GM21390 (cell line): Measurements from ENCODE around the gene PHKB.
"Not testable (repeated sequence)": the region's sequence is repeated elsewhere in the genome, so short reads cannot be mapped to it uniquely, and the experiment has no call there.

Experiments
- ATAC-seq: cut with Tn5 transposase; IDR thresholded peaks from one replicate; pipeline ENCODE4 v1.9.1; 2021; ENCODE audit not compliant: unreplicated experiment

The PHKB gene

GRCh38 chr16:47460711-47461597 is at the start of gene PHKB, which contains the start of gene ITFG1:
TSS of gene PHKB (plus strand) at chr16:47461331. CDS start at chr16:47461351, 20 bp downstream.
TSS of gene ITFG1 (minus strand) at chr16:47461063. CDS start at chr16:47461045, 18 bp downstream.
- ATAC-seq: peak; percentile 69

- no peak for ATAC-seq
Measured at GRCh38 chr16:47413041-47413440, 48.1 kb upstream of the PHKB start.

DNA sequence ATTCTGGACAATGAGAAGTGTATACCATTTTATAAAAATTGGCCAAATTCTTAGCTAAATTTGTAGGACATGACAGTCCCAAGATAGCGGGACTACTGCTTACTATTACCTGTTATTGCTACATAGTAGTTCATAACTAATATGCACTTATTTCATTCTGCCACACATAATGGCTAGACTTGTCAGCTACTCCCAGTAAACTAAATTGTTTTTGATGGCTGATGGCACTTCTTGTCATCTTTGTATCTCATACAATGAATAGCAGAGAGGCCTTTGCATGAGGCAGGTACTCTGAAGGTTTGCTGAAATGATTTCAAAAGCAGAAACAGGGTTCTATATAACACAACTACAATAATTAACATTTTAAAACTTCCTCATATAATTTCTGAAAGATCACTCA is 44.3 kb upstream of the PHKB start:
- no peak for ATAC-seq

DNA sequence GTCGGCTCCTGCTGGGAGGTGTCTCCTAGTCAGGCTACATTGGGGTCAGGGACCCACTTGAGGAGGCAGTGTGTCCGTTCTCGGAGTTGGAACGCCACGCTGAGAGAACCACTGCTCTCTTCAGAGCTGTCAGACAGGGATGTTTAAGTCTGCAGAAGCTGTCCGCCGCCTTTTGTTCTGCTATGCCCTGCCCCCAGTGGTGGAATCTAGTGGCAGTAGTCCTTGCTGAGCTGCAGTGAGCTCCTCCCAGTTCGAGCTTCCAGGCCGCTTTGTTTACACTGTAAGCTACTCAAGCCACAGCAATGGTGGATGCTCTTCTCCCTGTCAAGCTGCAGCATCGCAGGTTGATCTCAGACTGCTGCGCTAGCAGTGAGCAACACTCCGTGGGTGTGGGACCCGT is 36.3 kb upstream of the PHKB start:
- no peak for ATAC-seq

- ATAC-seq: no peak
Measured at GRCh38 chr16:47426806-47427205, 34.3 kb upstream of the PHKB start.

DNA sequence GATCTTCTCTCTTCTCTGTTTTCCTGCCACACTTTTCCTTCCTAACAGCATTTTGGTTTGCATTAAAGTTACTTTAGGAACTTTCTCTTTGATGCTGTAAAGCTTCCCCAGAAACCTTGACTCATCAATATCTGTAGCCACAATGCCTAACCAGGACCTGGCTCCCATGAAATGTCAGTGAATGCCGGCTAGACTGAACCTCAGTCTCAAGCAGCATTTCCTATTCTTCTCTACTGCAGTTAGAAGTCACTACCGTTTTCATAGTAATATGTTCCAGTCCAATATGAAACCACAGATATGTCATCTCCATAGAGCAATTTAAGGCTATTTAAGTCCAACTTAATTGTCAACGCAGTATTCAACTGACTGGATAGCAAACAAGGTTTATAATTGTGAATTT is 29.2 kb upstream of the PHKB start:
- no peak for ATAC-seq

DNA sequence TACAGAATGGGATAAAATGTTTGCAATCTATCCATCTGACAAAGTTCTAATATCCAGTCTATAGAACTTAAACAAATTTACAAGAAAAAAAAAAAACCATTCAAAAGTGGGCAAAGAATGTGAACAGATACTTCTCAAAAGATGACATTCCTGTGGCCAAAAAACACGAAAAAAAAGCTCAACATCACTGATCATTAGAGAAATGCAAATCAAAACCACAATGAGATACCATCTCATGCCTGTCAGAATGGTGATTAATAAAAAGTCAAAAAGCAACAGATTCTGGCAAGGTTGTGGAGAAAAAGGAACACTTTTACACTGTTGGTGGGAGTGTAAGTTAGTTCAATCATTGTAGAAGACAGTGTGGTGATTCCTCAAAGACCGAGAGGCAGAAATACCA is 26.9 kb upstream of the PHKB start:
- not testable (repeated sequence) for ATAC-seq

GRCh38 chr16:47440066-47440465 is 21.1 kb upstream of the PHKB start:
- not testable (repeated sequence) for ATAC-seq

GRCh38 chr16:47442884-47443283 is 18.2 kb upstream of the PHKB start:
- not testable (repeated sequence) for ATAC-seq

DNA sequence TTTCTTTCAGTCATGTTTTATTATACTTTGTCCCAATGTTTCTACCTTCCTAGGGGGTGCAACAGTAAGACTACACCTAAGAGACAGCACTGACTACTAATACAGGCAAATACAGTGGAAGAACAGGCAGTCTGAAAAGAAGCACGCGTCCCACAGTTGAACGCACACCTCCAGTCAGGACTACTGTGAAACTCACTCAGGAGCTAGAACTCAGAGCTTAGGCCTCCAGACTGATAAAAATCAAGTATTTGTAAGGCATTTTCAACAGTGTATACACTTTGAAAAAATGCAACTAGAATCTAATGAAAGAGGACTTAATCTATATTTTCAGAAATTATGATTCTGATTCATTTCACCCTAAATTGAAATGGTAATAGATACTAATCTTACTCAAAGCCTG is 14.7 kb upstream of the PHKB start:
- ATAC-seq: no peak

DNA sequence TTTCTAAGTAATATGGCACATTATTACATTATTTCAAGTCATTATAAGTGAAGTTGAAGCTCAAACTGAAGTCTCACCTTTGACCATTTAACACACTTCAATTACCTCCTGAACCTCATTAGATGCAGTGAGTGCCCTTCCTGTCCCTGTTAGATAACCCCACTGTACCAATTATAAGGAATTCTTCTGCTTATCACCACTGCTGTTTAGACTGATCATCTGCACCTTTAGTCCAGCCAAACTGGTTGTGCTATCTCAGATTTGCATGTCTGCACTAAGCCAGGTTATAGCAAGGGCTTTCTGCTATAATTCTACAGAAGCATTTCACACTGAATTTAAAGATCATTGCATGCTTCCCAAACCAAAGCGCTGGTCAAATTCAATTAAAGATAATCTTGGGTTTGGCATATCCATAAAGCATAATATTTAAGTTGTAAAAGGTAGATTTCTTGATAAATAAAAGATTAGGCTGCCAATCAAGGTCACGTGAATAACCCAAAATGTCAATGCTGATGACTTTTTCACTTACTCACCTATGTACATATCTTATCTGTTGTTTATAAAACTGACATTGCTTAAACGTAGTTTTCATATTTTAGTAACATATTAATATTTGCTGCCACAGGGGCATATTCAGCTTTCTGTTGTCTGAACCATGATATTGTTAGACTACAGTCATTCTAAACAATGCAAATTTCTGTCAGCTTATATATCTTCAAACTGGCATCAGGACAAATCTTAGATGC is 12.1 kb upstream of the PHKB start:
- no peak for ATAC-seq

DNA sequence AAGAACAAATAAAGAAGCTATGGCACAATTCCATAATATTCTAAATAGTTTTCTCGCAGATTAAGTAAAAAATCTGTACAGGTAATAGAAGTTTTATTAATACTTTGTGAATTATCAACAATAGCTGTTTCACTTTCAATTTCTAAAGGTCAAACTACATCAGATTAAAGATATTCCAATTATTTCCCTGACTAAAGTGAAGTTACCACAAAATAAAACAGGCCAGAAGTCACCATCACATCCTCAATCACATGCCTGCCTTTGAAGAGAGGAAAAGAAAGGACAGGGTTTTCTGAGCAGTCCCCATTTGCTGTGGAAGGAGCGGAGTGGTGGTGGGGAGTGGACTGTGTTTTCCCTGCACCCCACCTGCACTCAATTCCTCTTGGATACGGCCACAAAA is 11.3 kb upstream of the PHKB start:
- ATAC-seq: no peak

- no peak for ATAC-seq
Measured at GRCh38 chr16:47458331-47458730, 2.8 kb upstream of the PHKB start.

- no peak for ATAC-seq
Measured at GRCh38 chr16:47459603-47460002, 1.5 kb upstream of the PHKB start.

GRCh38 chr16:47460359-47460710 is 796 bp upstream of the PHKB start:
- no peak for ATAC-seq

DNA sequence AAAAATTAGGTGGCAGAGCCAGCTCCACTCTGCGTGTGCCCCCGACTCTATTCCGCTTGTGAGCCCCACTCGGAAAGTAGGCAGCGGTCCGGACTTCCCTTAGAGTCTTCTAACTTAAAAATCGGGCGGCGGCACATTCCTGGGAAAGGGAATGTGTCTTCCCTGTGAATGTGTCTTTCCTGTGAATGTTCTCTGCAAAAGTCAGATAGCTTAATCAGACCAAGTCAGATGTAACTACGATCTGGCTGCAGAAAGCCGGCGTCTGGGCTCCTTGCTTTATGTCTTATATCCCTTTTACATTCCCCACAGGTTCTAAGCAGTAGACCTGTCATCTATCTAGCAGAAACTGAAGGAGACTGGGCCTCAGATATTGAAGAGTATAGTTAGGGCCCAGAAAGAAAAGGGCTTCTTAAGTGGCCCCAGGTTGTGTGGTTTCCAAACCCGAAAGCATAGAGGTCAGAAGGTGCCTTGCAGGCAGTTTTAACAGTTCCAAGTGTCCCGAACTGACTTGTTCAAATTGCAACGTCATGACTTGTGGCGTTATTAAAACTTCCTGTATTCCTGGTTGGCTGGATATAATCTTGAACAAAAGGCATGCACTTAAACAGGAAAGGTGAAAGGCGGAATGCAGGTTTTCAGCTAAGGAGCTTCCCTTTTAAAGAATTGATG is 601 bp downstream of the PHKB start:
- ATAC-seq: peak; percentile 27

DNA sequence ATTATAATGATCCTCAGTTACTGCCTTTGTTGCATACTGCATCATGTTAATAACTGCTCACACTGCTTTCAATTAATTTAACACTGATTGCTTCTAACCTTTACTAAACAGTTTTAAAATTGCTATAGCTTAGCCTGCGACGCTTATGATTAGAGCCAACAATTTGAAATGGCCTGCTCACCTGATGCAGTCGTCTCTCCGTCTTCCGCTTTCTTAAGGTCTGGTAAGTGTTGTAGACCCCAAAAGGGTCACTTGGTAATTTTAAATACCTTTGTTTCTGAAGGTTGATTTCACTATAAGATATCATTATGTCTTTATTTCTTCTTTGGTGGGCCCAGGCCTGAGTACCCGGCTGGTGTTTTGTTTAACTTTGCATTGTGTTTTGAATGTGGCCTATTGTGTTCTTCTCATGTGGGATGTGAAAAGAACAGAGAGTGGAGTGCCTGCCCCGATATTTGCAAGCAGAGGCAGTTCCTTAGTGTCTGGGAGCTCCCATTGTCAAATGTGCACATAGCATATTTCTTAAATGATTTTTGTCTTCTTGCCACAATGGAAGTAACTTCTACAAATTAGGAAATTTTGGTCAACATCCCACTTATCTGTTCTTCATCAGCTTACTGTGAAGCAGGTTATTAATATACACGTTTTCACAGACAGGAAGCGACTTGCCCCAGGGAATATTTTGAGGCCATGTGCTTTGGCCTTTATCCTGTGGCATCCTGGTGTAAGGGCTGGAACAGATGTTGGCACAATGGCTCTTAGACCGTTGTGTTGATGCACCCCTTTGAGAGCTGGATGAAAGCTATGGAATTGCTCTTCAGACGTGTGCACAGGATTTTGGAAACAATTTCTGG is 2.9 kb downstream of the PHKB start:
- no peak for ATAC-seq

GRCh38 chr16:47465919-47466630 is 4.9 kb downstream of the PHKB start:
- no peak for ATAC-seq

DNA sequence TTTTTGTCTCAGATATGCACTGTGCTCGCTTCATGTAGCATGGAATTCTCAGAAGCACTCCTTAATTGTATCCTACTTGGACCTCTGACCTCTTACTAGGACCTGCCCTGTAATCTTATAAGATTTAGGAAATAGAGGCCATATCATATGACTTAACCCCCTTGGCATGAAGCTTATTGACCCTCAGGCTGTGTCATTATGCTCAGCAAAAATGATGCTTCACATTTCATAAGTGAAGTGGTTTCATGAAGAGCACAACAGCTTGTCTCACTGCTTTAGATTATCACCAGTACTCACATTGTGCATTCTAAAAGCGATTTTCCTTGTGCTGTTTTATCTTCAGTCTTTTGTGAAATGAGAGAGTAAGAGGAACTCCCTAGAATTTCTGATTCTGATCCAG is 6.4 kb downstream of the PHKB start:
- ATAC-seq: no peak

- not testable (repeated sequence) for ATAC-seq
Measured at GRCh38 chr16:47468070-47468689, 7.0 kb downstream of the PHKB start.
